Activated CD4-positive, alpha-beta T cell treated with anti-CD3 and anti-CD28 coated beads, Interleukin-2, amount 50 U/mL, for 4 hours (primary cell): ENCODE data around the gene ZDHHC22.
"Not testable (repeated sequence)": the region's sequence is repeated elsewhere in the genome, so short reads cannot be mapped to it uniquely, and the experiment has no call there.

Source experiments
- DNase-seq, 2 experiments: peaks; one replicate each; pipeline ENCODE4 v3.0.0-alpha.2; 2020

Gene ZDHHC22, protein sequence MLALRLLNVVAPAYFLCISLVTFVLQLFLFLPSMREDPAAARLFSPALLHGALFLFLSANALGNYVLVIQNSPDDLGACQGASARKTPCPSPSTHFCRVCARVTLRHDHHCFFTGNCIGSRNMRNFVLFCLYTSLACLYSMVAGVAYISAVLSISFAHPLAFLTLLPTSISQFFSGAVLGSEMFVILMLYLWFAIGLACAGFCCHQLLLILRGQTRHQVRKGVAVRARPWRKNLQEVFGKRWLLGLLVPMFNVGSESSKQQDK

DNA sequence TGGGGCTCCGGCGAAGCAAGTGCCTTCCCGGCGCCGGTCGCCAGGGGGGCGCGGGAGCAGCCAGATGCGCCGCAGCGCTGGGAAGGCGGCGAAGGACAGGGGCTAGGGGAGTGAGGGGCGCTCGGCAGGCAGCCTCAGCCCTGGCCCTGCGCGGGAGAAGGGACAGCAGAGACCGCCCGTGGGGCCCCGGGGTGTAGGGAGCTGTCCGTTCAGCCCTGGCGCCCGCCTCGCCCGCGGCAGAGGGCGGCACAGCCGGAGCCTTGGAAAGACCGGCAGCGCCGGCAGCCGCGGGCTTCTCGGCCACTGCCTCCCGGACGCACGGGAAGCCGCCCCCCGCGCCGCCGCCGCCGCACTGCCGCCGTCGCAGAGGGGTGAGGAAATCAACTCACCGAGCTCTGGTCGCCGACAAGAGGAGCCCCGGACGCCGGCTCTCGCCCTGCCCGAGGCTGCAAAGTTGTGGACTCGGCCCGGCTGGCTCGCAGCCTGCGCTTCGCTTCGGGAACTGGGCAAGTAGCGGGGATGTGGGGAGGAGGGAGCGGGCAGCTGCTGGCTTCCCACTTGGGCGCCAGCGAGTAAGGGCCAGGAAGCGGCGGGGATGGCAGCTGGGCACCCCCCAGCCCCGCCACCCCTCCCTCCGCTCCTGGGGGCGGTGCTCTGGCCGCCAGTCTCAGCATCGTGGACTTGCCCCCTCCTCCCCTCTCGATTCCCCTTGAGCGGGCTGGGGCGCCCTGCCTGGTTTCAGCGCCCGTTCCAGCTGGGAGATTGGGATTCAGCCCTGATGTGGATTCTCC, at the start of gene ZDHHC22:
Gene ZDHHC22, minus strand, starts transcription at position 578 of the 791 bp plus-strand sequence. CDS start 2,053 bp downstream, outside the sequence.
- no peak for DNase-seq

DNA sequence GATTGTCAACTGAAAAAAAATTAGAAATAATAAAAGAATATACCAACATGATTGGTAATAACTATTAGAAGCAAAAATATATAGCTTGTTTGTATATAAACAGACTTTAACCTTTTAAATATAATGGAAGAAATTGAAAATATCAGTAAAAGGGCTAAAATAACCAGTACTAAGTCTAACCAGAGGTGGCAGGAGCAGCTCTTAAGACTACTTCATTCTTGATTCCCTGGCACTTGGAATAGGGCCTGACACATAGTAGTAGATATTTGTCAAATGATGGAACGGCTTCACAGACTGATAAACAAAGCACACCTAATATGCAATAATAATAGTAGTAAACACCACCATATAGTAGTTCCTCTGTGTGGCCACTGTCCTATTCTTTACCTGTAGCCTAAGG, 49.4 kb upstream of the ZDHHC22 start:
- no peak for DNase-seq

DNA sequence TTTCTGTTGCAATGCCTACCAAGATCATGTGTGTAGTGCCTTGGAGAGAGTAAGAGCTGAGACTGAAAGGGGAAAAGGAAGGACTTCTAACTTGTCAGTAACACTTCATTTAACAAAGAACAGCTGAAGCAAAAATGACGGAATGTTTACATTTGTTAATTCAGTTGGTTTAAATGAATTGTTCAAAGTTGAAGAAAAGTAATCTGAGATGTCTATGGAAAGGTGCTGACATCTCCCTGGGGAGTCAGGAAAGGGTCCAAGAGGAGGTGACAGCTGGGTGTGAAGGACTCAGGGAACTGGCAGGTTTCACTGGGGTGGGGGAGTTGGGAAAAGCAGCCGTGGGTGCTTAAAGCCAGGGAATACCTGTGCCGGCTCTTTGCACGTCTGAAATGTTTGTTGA, 47.9 kb upstream of the ZDHHC22 start:
- no peak for DNase-seq

DNA sequence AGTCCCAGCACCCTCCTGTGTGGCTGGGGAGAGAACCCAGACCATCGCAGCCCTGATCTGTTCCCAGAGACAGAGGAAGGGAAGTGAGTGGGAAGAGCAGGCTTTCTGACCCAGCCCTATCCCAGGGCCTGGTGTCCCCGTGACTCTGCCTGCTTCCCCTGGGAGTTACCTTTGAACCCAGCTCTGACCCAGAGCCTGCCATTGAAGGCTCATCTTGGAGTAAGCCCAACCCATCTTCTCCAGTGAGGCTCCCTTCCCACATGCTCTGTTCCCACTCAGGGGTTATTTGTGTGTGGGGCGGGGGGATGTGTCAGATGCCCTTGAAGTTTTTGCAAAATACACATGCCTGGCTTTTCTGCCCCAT, 46.0 kb upstream of the ZDHHC22 start:
- DNase-seq = no peak

DNA sequence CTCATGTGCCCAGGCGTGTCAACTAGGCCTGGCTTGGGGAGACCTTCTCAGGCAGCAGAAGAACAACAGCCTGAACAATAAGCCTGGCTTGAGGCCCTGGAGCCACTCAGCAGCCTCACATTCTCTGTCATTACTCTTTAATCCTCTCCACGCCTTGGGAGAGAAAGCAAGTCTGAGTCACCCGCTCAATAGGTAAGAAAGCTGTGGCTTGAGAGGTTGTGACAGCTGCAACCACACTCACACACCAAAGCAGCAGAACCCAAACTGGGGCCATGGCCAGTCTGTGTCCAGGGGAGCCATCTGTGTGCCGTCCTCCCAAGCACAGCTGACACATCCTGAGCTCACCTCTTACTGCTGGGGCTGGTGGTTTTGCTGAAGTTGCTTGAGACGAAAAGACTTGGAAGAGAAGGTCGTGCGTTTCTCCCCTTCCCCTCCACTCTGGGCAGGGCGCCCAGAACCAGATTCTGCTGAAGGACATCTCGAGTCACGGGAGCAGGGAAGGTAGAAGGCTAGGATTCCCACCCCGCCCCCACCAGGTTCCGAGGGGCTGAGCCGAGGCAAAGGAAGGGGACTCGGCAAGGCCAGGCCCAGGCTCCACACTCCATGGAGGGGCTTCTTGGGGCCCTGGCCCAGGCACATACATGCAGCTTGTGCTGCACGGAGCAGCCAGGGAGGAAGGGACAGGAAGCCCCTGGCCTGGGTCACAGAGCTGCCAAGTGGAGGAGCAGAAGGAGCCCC, 45.5 kb upstream of the ZDHHC22 start:
- no peak for DNase-seq

DNA sequence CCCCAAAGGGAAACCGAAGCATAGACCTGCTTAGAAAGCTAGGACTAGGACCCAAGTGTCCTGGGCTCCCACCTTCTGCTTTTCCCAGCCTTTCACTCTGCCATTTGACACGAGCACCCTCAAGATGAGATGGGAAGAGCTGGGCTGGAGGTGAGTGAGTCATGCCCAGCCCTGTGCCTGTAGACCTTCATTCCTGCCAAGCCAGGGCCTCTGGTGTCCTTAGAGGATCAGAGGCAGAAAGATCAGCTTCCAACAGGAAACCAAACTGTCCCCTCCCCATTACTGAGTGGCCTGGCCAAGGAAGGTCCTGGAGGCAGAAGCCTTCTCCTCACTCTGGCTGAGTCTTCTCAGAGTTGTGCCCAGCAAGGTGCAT, 43.5 kb upstream of the ZDHHC22 start:
- no peak for DNase-seq

DNA sequence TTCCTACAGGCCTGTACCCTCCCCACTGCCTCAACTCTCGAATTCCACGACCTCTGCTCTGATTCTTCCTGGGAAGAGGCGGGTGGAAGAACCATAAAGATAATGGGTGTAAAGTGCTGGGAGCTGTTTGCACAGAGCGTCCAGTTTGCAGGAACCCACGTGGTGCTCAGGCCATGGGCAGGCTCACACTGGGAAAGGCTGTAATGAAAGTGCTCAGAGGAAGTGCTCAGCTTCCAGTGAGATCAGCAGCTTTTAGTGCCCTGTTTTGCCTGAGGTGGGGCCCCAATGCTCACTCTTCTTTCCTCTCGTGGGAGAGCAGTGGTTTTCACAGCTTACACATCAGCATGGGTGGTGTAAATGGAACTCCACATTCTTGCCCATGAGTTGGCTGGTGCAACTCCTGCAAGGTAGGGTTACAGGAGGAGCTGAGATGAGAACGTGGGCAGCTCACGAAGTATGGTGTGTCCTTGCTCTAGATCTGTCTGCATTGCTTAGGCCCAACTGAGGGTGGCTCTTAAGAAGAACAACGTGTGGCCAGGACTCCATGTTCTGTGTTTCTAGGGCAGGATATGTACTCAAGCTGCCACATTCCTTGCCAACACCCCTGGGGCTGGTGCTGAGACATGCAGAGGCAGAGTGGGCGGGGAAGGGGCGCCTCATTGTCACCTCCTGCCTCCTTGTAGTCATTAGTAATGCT, 43.0 kb upstream of the ZDHHC22 start:
- DNase-seq = no peak

DNA sequence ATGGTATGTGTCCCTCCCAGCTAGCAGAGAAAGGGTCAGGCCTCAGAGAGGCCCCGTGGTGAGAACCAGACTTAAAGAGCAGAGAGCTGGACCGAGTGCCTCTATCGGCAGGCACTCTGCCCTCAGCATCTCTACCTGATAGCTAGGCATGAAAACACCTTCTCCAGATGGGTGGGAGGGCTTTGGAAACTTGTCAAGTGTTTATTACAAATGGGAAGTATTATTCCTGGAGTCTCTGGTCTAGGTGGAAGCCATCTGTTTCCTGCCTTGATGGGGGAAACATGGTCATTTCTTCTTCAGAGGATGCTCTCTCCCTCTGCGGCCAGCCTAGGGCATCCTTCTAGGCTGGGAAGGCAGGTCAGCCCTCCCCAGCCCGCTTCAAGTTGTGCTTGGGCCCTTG, 42.3 kb upstream of the ZDHHC22 start:
- DNase-seq = no peak

DNA sequence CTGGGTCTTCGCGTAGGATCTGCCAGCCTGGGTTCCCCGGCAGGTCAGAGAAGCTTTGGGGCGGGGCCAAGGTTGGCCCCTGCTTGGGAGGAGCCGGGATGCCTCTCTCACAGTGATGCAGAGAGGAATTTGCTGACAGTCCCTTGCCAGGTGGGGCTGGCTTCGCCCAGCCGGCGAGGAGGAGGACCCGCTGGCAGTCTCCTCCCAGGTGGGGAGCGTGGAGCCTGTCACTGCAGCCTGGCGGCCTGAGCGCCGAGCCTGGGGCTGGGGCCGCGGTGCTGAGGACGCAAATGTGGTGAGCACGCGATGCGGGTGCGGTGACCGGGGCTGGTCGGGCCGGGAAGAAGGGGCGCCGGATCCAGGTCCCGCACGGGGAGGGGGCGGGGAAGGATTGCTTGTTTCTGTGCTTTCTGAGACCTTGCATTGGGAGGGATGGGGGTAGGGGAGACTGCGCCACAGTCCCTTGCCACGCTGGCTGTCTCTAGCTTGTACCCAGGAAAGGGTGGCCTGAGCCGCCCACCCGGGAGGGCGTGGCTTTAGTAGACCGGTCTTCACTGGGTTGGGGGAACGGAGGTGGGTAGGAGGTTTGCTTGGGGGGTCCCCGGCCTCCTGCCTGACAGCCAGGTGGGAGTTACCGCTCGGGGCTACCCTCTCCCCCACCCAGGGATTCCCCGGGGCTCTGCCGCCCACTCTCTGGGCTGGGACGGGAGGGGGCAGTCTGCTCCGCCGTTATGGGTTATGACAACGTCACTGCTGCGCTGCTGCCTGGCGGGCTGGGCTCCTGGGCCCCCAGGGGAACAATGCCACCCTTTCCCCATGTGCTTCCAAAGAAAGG, 40.2 kb upstream of the ZDHHC22 start, which contains the start of gene TMEM63C:
Gene TMEM63C, plus strand, starts transcription at position 196 of the 835 bp plus-strand sequence. CDS start 37,016 bp downstream, outside the sequence.
- peak; percentile 32 to 36 for DNase-seq

DNA sequence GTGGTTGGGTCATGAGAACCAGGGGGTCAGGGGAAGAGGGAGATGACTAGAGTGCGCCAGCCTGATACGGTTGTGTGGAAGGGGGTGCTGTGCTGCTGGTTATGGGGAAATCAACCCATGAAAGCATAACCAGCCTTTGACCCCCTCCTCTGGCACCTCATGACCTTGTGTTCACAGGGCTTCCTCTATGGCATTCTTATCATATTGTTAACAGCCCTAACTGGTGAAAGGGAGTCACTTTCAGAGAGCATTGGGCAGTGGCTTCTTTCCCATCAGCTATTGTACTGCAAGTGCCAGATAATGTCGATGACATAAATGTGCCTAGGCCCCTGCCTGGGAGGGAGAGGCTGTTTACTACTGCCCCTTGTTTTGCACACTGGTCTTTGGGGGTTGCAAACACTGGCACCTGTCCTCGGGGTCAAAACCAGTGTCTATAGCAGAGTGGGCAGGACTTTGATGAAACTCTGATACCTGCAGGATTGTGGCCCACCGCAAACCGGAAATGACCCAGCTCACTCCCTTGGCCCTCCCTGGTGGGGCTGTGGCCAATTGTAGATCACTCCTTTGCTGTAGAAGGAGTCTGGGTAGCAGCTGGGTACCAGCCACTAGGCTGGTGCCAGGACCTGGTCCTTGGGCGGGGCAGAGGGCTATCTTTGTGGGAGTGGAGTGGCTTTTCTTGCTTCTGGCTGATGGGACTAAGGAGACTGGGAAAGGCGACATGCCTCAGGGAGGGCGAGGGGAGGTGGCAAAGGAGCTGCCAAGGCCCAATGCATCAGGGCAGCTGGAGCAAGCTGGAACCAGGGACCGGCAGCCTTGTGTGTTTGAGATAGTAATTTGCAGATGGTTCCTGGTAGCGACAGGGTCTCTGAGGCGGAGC, 39.4 kb upstream of the ZDHHC22 start:
- no peak for DNase-seq

DNA sequence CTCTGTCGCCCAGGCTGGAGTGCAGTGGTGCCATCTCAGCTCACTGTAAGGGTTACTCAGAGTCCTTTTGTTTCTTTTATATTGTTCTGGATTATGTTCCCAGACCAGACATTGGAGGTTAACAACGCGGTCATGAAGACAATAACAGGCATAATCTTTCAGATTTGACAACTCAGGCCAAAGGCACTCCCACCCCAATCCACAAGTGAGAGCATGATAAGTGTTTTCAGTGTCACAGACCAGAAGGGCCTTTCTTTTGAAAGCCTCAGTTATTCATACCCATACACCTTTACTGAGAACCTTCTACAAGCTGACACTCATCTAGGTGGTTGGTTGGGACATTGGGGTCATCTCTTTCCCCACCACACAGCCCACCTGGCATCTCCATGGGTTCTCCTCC, 37.1 kb upstream of the ZDHHC22 start:
- DNase-seq = no peak

DNA sequence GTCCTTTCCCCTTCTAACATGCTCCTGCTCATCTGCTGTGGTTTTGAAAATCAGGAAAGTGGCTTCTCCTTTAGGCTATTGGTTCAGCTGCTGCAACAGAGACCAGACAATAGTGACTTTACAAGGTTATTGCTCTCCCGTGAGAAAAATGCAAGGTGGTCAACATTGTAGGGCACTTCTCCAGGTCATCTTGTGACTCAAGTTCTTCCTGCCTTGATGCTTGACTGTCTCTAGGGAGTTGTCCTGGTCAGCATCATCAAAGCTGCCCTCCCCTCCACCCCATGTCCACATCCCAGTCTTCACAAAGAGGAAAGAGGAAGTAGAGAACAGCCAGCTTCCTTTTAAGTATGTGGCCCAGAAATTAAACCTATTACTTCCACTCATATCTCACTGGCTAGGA, 36.1 kb upstream of the ZDHHC22 start:
- DNase-seq = no peak

DNA sequence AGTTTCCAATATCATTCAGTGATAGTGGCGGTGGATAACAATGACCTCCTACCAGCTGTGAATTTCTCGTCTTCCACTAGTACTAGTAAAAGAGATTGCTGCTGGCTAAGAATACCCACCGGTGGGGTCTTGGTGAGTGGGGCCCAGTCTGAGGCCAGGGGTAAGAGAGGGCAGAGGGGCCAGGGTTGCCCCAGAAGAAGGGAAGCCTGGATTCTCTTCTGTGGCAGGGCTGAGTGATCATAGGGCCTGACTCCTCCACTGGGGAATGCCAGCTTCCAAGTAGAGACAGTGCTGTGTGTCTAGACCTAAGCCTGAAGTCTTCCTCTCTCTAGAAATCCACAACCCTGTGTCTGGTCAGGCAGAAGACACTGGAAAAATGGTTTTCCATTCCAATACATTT, 34.3 kb upstream of the ZDHHC22 start:
- no peak for DNase-seq

DNA sequence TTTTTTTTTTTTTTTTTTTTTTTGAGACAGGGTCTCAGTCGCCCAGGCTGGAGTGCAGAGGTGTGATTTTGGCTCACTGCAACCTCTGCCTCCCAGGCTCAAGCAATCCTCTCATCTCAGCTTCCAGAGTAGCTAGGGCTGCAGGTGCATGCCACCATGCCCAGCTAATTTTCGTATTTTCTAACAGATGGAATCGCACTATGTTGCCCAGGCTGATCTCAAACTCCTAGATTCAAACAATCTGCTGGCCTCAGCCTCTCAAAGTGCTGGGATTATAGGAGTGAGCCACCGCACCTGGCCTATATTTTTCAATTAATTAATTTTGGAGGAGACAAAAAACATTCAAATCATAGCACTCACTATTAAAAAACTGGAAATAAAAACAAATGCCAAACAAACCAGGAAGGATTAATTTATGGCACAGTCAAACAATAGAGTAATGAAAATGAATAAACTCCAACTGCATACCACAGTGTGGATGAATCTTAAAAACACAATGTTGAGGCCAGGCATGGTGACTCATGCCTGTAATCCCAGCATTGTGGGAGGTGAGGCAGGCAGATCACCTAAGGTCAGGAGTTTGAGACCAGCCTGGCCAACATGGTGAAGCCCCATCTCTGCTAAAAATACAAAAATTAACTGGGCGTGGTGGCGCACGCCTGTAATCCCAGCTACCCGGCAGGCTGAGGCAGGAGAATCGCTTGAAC, 32.5 kb upstream of the ZDHHC22 start:
- not testable (repeated sequence) for DNase-seq

DNA sequence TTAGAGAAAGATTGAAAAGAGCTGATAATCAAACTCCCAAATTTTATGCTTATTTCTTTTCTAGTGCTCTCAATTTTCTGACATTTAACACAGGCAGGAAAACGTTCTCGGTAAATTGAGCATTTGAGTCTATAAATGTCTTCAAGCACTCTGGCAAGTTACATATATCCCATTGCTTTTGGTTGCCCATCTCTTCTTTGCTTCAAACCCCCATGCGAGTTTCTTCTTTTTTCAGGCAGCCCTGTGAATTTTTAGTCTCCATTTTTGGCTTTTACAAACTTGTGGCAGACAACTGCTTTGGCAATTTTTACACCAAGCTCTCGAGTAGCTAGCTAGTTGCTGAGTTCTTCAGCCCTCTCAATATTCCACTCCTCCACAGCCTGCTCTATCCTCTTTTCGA, 31.3 kb upstream of the ZDHHC22 start:
- no peak for DNase-seq

DNA sequence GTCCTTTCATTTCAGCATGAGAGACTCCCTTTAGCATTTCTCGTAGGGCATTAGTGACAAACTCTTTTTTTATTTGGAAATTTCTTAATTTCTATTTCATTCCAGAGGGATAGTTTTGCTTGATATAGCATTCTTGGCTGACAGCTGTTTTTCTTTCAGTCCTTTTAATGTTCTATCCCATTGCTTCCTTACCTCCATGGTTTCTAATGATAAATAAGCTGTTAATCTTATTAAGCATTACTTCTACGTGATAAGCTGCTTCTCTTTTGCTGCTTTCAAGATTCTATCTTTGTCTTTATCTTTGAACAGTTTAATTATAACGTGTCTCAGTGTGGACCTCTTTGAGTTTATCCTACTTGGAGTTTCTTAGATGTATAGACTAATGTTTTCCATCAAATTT, 28.5 kb upstream of the ZDHHC22 start:
- DNase-seq = no peak

DNA sequence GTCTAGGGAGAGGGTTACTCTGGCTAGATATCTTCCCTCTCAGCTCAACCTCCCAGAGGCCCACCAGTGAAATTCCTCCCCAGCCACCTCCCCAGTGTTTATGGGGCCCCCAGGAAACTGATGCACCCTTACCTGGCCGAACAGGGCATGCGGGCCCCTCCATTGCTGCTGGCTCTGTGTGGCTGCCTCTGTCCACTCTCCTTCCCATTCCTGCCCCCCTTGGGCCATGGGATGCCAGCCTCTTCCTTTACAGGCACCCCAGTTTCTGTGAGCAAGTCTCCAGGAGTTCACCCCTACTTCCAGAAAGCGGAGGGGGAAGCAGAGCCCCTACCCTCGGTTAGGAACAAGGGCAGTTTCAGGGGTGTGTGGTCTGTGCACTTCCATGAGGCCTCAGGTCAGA, 19.4 kb upstream of the ZDHHC22 start:
- no peak for DNase-seq

DNA sequence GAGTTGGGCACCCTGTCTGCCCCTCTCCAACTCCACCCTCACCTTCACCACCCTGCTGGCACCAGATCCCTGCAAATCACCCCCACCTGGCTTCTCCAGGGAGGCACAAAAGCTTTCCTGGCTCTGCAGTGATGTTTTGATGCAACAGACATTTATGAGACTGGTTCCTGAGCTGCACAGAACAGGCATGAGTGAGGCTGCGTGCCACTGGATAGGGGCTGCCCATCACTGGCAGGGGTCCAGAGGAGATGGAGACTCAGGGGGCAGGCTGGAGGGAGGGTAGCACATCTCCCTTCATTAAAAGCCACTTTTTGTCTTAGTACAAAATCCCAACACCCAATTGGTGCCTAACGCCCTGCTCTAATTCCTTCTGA, 17.3 kb upstream of the ZDHHC22 start:
- DNase-seq = no peak

DNA sequence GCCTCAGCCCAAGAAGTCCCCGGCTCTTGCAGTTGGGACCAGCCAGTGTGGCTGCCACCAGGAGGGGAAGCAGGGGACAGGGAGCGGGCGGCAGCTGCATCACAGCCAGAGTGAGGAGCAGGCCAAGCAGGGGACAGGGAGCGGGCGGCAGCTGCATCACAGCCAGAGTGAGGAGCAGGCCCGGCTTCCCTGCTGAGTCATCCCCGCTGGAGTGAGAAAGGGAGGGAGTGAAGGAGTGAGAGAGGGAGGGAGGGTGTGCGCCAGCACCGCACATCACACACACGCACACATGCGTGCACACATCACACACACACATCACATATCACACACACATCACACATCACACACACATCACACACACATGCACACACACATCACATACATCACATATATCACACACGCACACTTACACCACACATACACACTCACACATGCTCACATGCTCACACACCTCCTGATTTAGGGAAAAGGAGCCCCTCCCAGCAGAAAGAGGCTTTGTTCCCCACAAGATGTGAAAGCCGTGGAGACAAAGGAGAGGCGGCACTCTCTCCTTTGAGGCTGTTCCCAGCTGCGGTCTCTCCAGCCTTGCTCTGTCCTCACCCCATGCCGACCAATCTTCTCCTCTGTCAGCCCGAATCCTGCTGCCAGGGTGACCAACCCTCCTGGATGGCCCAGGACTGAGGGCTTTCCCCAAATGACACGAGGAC, 16.7 kb upstream of the ZDHHC22 start:
- DNase-seq = no peak

DNA sequence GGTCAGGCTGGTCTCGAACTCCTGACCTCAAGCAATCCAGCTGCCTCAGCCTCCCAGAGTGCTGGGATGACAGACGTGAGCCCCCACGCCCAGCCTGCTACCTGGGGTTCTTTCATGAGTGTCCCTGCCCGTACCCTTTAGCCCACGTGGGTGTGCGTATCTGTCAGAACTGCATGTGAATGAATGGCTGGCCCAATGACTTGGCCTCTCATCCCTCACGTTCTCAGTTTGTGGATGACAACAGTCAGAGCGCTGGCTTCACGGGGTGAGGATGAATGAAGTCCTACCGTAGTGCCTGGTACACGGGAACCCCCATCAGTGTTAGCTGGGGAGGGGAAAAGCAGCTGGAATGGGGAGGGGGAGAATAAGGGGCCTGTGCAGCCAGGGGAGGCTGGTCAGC, 16.1 kb upstream of the ZDHHC22 start:
- no peak for DNase-seq
